Stimulated activated CD8-positive, alpha-beta memory T cell treated with anti-CD3 and anti-CD28 coated beads, Interleukin-12 subunit alpha, Interleukin-12 subunit beta, amount 100 ng/mL, for 24 hours (primary cell): Measurements from ENCODE around the gene IHH.

Experiments used
- DNase-seq: peaks from one replicate; pipeline ENCODE4 v3.0.0-alpha.2; 2020; ENCODE audit errors: extremely low read depth

Gene IHH

GRCh38 chr2:219019436-219019835 lies 41.3 kb downstream of the IHH start:
- DNase-seq, result no peak

GRCh38 chr2:219018726-219019125 lies 42.0 kb downstream of the IHH start:
- DNase-seq, result no peak

GRCh38 chr2:219018286-219018685 lies 42.4 kb downstream of the IHH start:
- no peak for DNase-seq

GRCh38 chr2:219017201-219017931 lies 43.4 kb downstream of the IHH start:
- no peak for DNase-seq

GRCh38 chr2:219016721-219017120 lies 44.0 kb downstream of the IHH start:
- no peak for DNase-seq

- no peak for DNase-seq
These were observed 49.8 kb downstream of the IHH start for GRCh38 chr2:219010873-219011272.

GRCh38 chr2:219010162-219010756 lies 50.5 kb downstream of the IHH start:
- no peak for DNase-seq

- no peak for DNase-seq
These were observed 51.4 kb downstream of the IHH start for GRCh38 chr2:219009294-219009693.
